Rectal smooth muscle tissue (tissue), 1 donor: Measurements from ENCODE around the gene P2RX3.
"Not testable (repeated sequence)": the region's sequence is repeated elsewhere in the genome, so short reads cannot be mapped to it uniquely, and the experiment has no call there.

Source experiments
- H3K27ac ChIP-seq: one replicate; pipeline ENCODE4 v1.7.0; 2013; ENCODE audit warnings: low read depth, low read length, inconsistent platforms
- H3K27me3 ChIP-seq: one replicate; pipeline ENCODE4 v1.7.0; 2013; ENCODE audit warnings: low read length; ENCODE audit not compliant: control insufficient read depth, insufficient read depth
- H3K36me3 ChIP-seq: one replicate; pipeline ENCODE4 v1.7.0; 2013; ENCODE audit warnings: low read length; ENCODE audit not compliant: control insufficient read depth, insufficient read depth
- H3K4me1 ChIP-seq: one replicate; pipeline ENCODE4 v1.7.0; 2013; ENCODE audit warnings: low read length; ENCODE audit not compliant: control insufficient read depth, insufficient read depth
- H3K4me3 ChIP-seq: one replicate; pipeline ENCODE4 v1.7.0; 2013; ENCODE audit warnings: low read length
- H3K9ac ChIP-seq: one replicate; pipeline ENCODE4 v1.7.0; 2013; ENCODE audit warnings: low read length

P2RX3 gene

GRCh38 chr11:57338142-57338541 lies at the start of gene P2RX3:
Gene P2RX3, plus strand, starts transcription at chr11:57338352. Its CDS starts 199 bp downstream, at chr11:57338551.
- H3K27me3 ChIP-seq: no peaks in the 10 kb centered on the region
- H3K4me3 ChIP-seq: no peak within 1 kb of the TSS
- no peak within 1 kb of the TSS for H3K27ac ChIP-seq
- H3K9ac ChIP-seq: no peak within 1 kb of the TSS
- peaks cover 2% of the 10 kb centered on the region for H3K36me3 ChIP-seq
- peaks cover 7% of the 10 kb centered on the region for H3K4me1 ChIP-seq

GRCh38 chr11:57288771-57289579 lies 49.2 kb upstream of the P2RX3 start:
- Histone ChIP-seq H3K9ac (no peak overlapping the region), H3K4me3 (no peak overlapping the region), H3K27me3 (no peaks in the 10 kb centered on the region), H3K36me3 (no peaks in the 10 kb centered on the region), H3K27ac (no peak overlapping the region), H3K4me1 (no peaks in the 10 kb centered on the region)

- Histone ChIP-seq H3K9ac (no peak overlapping the region), H3K27me3 (no peaks in the 10 kb centered on the region), H3K27ac (no peak overlapping the region), H3K36me3 (no peaks in the 10 kb centered on the region), H3K4me1 (no peaks in the 10 kb centered on the region), H3K4me3 (no peak overlapping the region)
Measured at GRCh38 chr11:57290288-57290687, 47.9 kb upstream of the P2RX3 start.

- Histone ChIP-seq H3K27me3 (no peaks in the 10 kb centered on the region), H3K4me3 (no peak overlapping the region), H3K27ac (no peak overlapping the region), H3K4me1 (no peaks in the 10 kb centered on the region), H3K36me3 (peaks cover 13% of the 10 kb centered on the region), H3K9ac (no peak overlapping the region)
Measured at GRCh38 chr11:57294225-57295131, 43.7 kb upstream of the P2RX3 start.

- not testable (repeated sequence) for H3K4me3 ChIP-seq, H3K9ac ChIP-seq, H3K4me1 ChIP-seq, H3K27ac ChIP-seq, H3K27me3 ChIP-seq
- H3K36me3 ChIP-seq: peaks cover 29% of the 10 kb centered on the region
Measured at GRCh38 chr11:57296205-57296604, 41.9 kb upstream of the P2RX3 start.

GRCh38 chr11:57297221-57297620 lies 40.9 kb upstream of the P2RX3 start:
- Histone ChIP-seq H3K27me3 (no peaks in the 10 kb centered on the region), H3K9ac (no peak overlapping the region), H3K36me3 (peaks cover 39% of the 10 kb centered on the region), H3K27ac (no peak overlapping the region), H3K4me3 (no peak overlapping the region), H3K4me1 (no peaks in the 10 kb centered on the region)

- H3K36me3 ChIP-seq: peaks cover 48% of the 10 kb centered on the region
- H3K27me3 ChIP-seq: no peaks in the 10 kb centered on the region
- no peak overlapping the region for H3K4me3 ChIP-seq
- no peak overlapping the region for H3K27ac ChIP-seq
- no peak overlapping the region for H3K9ac ChIP-seq
- no peaks in the 10 kb centered on the region for H3K4me1 ChIP-seq
Measured at GRCh38 chr11:57299150-57299737, 38.9 kb upstream of the P2RX3 start.

- Histone ChIP-seq H3K4me1 (no peaks in the 10 kb centered on the region), H3K36me3 (peaks cover 48% of the 10 kb centered on the region), H3K27me3 (no peaks in the 10 kb centered on the region), H3K9ac (no peak overlapping the region), H3K27ac (no peak overlapping the region), H3K4me3 (no peak overlapping the region)
Measured at GRCh38 chr11:57300785-57301184, 37.4 kb upstream of the P2RX3 start.

GRCh38 chr11:57301711-57302423 lies 36.3 kb upstream of the P2RX3 start:
- H3K27me3 ChIP-seq: no peaks in the 10 kb centered on the region
- no peak overlapping the region for H3K9ac ChIP-seq
- no peak overlapping the region for H3K4me3 ChIP-seq
- no peaks in the 10 kb centered on the region for H3K4me1 ChIP-seq
- H3K36me3 ChIP-seq: peaks cover 48% of the 10 kb centered on the region
- H3K27ac ChIP-seq: no peak overlapping the region

- Histone ChIP-seq H3K4me3 (no peak overlapping the region), H3K27me3 (no peaks in the 10 kb centered on the region), H3K4me1 (no peaks in the 10 kb centered on the region), H3K27ac (no peak overlapping the region), H3K9ac (no peak overlapping the region), H3K36me3 (peaks cover 45% of the 10 kb centered on the region)
Measured at GRCh38 chr11:57302489-57302888, 35.7 kb upstream of the P2RX3 start.

- H3K27ac ChIP-seq: no peak overlapping the region
- no peak overlapping the region for H3K9ac ChIP-seq
- H3K4me1 ChIP-seq: no peaks in the 10 kb centered on the region
- no peak overlapping the region for H3K4me3 ChIP-seq
- no peaks in the 10 kb centered on the region for H3K27me3 ChIP-seq
- peaks cover 42% of the 10 kb centered on the region for H3K36me3 ChIP-seq
Measured at GRCh38 chr11:57303280-57303989, 34.7 kb upstream of the P2RX3 start.
